GM18519 (cell line): Measurements from ENCODE around the gene MAN1A2.

ENCODE experiments used
- ATAC-seq: cut with Tn5 transposase; IDR thresholded peaks from one replicate; pipeline ENCODE4 v1.9.1; 2021; ENCODE audit warnings: mild to moderate bottlenecking, moderate library complexity; ENCODE audit not compliant: unreplicated experiment, low FRiP score

The MAN1A2 gene

GRCh38 chr1:117479086-117479485 is 111.8 kb downstream of the MAN1A2 start:
- no peak for ATAC-seq

- no peak for ATAC-seq
Measured at GRCh38 chr1:117481410-117481809, 114.2 kb downstream of the MAN1A2 start.

GRCh38 chr1:117493906-117494305 is 126.7 kb downstream of the MAN1A2 start:
- ATAC-seq = no peak

GRCh38 chr1:117495068-117495467 is 127.8 kb downstream of the MAN1A2 start:
- no peak for ATAC-seq

GRCh38 chr1:117499071-117499470 is 131.8 kb downstream of the MAN1A2 start:
- ATAC-seq = no peak

GRCh38 chr1:117500584-117500983 is 133.3 kb downstream of the MAN1A2 start:
- ATAC-seq = no peak

- ATAC-seq = no peak
Measured at GRCh38 chr1:117501281-117501680, 134.0 kb downstream of the MAN1A2 start.

GRCh38 chr1:117511273-117511672 is 144.0 kb downstream of the MAN1A2 start:
- no peak for ATAC-seq

GRCh38 chr1:117512728-117513321 is 145.6 kb downstream of the MAN1A2 start:
- no peak for ATAC-seq

- no peak for ATAC-seq
Measured at GRCh38 chr1:117523111-117523510, 155.9 kb downstream of the MAN1A2 start.

- no peak for ATAC-seq
Measured at GRCh38 chr1:117527074-117527473, 159.8 kb downstream of the MAN1A2 start.

GRCh38 chr1:117527566-117528102 is 160.4 kb downstream of the MAN1A2 start:
- no peak for ATAC-seq

- no peak for ATAC-seq
Measured at GRCh38 chr1:117529683-117530082, 162.4 kb downstream of the MAN1A2 start.

GRCh38 chr1:117531222-117531621 is 164.0 kb downstream of the MAN1A2 start:
- ATAC-seq = no peak

- ATAC-seq = no peak
Measured at GRCh38 chr1:117534995-117535467, 167.8 kb downstream of the MAN1A2 start.

- ATAC-seq = no peak
Measured at GRCh38 chr1:117535821-117536220, 168.6 kb downstream of the MAN1A2 start.

GRCh38 chr1:117537291-117537920 is 170.2 kb downstream of the MAN1A2 start:
- ATAC-seq = no peak

GRCh38 chr1:117540532-117540931 is 173.3 kb downstream of the MAN1A2 start:
- ATAC-seq = no peak

- no peak for ATAC-seq
Measured at GRCh38 chr1:117541003-117541402, 173.8 kb downstream of the MAN1A2 start.

- ATAC-seq = no peak
Measured at GRCh38 chr1:117541585-117541984, 174.3 kb downstream of the MAN1A2 start.

- ATAC-seq = no peak
Measured at GRCh38 chr1:117544509-117545109, 177.4 kb downstream of the MAN1A2 start.

- ATAC-seq = no peak
Measured at GRCh38 chr1:117546467-117546866, 179.2 kb downstream of the MAN1A2 start.
